ENCODE results near the gene GLRA1.
"Not testable (repeated sequence)": the region's sequence is repeated elsewhere in the genome, so short reads cannot be mapped to it uniquely, and the experiment has no call there.

The GLRA1 gene

GRCh38 chr5:151912360-151912759 is 12.3 kb downstream of the GLRA1 start:
- DNase-seq, result no peak

GRCh38 chr5:151911011-151911410 is 13.6 kb downstream of the GLRA1 start:
- no peak for DNase-seq

GRCh38 chr5:151909628-151910027 is 15.0 kb downstream of the GLRA1 start:
- no peak for DNase-seq

GRCh38 chr5:151906246-151906645 is 18.4 kb downstream of the GLRA1 start:
- no peak for DNase-seq

GRCh38 chr5:151905557-151905961 is 19.1 kb downstream of the GLRA1 start:
- no peak for DNase-seq

- DNase-seq, result no peak
Observed at GRCh38 chr5:151904909-151905308, 19.7 kb downstream of the GLRA1 start.

- DNase-seq, result no peak
Observed at GRCh38 chr5:151904127-151904526, 20.5 kb downstream of the GLRA1 start.

- no peak for DNase-seq
Observed at GRCh38 chr5:151903243-151903653, 21.4 kb downstream of the GLRA1 start.

GRCh38 chr5:151902215-151902614 is 22.4 kb downstream of the GLRA1 start:
- DNase-seq, result no peak

- no peak for DNase-seq
Observed at GRCh38 chr5:151901611-151902010, 23.0 kb downstream of the GLRA1 start.

GRCh38 chr5:151900891-151901290 is 23.8 kb downstream of the GLRA1 start:
- DNase-seq, result no peak

GRCh38 chr5:151899399-151899798 is 25.3 kb downstream of the GLRA1 start:
- no peak for DNase-seq

- no peak for DNase-seq
Observed at GRCh38 chr5:151897896-151898295, 26.8 kb downstream of the GLRA1 start.

GRCh38 chr5:151897020-151897552 is 27.6 kb downstream of the GLRA1 start:
- no peak for DNase-seq

- DNase-seq, result no peak
Observed at GRCh38 chr5:151896031-151896691, 28.5 kb downstream of the GLRA1 start.

- DNase-seq, result no peak
Observed at GRCh38 chr5:151895660-151896030, 29.0 kb downstream of the GLRA1 start.

GRCh38 chr5:151893485-151893884 is 31.2 kb downstream of the GLRA1 start:
- not testable (repeated sequence) for DNase-seq

GRCh38 chr5:151892393-151892792 is 32.3 kb downstream of the GLRA1 start:
- DNase-seq, result no peak

GRCh38 chr5:151890299-151890698 is 34.4 kb downstream of the GLRA1 start:
- DNase-seq, result no peak

- no peak for DNase-seq
Observed at GRCh38 chr5:151889614-151890013, 35.0 kb downstream of the GLRA1 start.

- no peak for DNase-seq
Observed at GRCh38 chr5:151886546-151887275, 37.9 kb downstream of the GLRA1 start.

- no peak for DNase-seq
Observed at GRCh38 chr5:151885138-151885908, 39.3 kb downstream of the GLRA1 start.

- DNase-seq, result no peak
Observed at GRCh38 chr5:151881621-151882225, 42.9 kb downstream of the GLRA1 start.

All from stimulated activated naive CD4-positive, alpha-beta T cell treated with Interleukin-2 at 50 U/mL for 16 hours (primary cell).